ENCODE results near the gene CIPC. TPM values are rescaled to one million over a fixed set of nuclear protein-coding genes. Genes with fewer than 3 reads are reported as not detected.

Gene CIPC
- total and polyA plus RNA-seq, 2 of the 13 experiments (the other 11 are each of a cell fraction or from before 2014, with no cell fraction given), result 7.6 to 13.9 TPM

DNA sequence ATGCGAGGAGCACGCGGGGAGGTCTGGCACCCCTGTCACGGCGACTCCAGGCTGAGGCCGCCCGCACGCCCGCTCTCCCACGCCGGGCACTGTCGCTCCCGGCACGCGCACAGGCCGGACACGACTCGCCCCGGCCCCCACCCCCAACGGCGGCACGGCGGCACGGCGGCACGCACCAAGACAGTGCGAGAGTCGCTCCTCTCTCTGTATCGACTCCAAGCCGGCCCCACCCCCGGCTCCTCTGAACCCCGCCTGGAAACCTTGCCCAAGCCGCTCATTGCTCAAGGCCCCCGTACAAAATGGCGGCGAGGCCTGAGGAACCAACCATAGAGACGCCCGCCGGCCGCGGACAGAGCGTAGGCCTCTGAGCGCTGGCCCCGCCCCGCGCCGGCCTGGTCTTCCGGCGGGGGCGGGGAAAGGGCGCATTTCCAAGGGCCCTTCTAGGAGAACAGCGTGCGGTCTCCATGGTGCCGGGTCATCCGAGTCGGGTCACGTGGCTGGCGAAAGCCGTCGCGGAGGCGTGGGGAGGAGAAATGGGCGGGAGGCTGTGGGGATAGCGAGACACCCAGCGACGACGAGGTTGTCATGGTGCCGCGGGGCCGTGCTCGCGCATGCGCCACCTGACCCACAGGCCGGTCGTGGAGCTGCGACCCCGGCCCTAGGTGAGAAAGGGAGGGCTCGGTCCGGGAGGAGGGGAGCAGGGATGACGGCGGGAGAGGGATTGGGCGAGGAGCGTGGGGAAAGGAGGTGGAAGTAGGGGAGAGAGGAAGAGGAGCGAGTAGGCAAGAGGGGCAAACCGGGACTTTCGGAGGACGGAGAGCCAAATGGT lies at the start of gene CIPC (continued):
- TF ChIP-seq ZBTB49 (CRISPR knock-in tag; IDR thresholded peaks at IDR 0.05; ENCODE audit: borderline replicate concordance) (no peak), FOXP1 (IDR thresholded peaks at IDR 0.05) (no peak), FOXP1 (CRISPR knock-in tag; IDR thresholded peaks at IDR 0.05) (no peak), ISL2 (CRISPR knock-in tag; IDR thresholded peaks at IDR 0.05) (no peak), TEAD2 (CRISPR knock-in tag; IDR thresholded peaks at IDR 0.05) (no peak), ZNF784 (CRISPR knock-in tag; IDR thresholded peaks at IDR 0.05; ENCODE audit: borderline replicate concordance) (no peak; the same call in 1 of the 2 replicates), TOPORS (CRISPR knock-in tag; IDR thresholded peaks at IDR 0.05) (no peak), POGZ (CRISPR knock-in tag; IDR thresholded peaks at IDR 0.05) (peak; percentile 82), ZMYM4 (CRISPR knock-in tag; IDR thresholded peaks at IDR 0.05) (peak; percentile 71; the same call in 1 of the 2 replicates)
- TF ChIP-seq, protein P1, sequence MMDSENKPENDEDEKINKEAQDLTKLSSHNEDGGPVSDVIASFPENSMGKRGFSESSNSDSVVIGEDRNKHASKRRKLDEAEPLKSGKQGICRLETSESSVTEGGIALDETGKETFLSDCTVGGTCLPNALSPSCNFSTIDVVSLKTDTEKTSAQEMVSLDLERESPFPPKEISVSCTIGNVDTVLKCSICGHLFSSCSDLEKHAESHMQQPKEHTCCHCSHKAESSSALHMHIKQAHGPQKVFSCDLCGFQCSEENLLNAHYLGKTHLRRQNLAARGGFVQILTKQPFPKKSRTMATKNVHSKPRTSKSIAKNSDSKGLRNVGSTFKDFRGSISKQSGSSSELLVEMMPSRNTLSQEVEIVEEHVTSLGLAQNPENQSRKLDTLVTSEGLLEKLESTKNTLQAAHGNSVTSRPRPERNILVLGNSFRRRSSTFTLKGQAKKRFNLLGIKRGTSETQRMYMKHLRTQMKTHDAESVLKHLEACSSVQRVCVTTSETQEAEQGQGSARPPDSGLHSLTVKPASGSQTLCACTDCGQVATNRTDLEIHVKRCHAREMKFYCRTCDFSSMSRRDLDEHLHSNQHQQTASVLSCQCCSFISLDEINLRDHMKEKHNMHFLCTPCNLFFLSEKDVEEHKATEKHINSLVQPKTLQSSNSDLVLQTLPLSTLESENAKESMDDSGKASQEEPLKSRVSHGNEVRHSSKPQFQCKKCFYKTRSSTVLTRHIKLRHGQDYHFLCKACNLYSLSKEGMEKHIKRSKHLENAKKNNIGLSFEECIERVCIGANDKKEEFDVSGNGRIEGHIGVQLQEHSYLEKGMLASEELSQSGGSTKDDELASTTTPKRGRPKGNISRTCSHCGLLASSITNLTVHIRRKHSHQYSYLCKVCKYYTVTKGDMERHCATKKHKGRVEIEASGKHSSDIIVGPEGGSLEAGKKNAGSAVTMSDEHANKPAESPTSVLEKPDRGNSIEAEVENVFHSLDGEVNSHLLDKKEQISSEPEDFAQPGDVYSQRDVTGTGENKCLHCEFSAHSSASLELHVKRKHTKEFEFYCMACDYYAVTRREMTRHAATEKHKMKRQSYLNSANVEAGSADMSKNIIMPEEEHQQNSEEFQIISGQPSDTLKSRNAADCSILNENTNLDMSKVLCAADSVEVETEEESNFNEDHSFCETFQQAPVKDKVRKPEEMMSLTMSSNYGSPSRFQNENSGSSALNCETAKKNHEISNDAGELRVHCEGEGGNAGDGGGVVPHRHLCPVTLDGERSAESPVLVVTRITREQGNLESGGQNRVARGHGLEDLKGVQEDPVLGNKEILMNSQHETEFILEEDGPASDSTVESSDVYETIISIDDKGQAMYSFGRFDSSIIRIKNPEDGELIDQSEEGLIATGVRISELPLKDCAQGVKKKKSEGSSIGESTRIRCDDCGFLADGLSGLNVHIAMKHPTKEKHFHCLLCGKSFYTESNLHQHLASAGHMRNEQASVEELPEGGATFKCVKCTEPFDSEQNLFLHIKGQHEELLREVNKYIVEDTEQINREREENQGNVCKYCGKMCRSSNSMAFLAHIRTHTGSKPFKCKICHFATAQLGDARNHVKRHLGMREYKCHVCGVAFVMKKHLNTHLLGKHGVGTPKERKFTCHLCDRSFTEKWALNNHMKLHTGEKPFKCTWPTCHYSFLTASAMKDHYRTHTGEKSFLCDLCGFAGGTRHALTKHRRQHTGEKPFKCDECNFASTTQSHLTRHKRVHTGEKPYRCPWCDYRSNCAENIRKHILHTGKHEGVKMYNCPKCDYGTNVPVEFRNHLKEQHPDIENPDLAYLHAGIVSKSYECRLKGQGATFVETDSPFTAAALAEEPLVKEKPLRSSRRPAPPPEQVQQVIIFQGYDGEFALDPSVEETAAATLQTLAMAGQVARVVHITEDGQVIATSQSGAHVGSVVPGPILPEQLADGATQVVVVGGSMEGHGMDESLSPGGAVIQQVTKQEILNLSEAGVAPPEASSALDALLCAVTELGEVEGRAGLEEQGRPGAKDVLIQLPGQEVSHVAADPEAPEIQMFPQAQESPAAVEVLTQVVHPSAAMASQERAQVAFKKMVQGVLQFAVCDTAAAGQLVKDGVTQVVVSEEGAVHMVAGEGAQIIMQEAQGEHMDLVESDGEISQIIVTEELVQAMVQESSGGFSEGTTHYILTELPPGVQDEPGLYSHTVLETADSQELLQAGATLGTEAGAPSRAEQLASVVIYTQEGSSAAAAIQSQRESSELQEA (CRISPR knock-in tag; IDR thresholded peaks at IDR 0.05; ENCODE audit: not compliant biosample characterization), result peak; percentile 14
- TF ChIP-seq, protein P2, sequence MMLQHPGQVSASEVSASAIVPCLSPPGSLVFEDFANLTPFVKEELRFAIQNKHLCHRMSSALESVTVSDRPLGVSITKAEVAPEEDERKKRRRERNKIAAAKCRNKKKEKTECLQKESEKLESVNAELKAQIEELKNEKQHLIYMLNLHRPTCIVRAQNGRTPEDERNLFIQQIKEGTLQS (CRISPR knock-in tag; IDR thresholded peaks at IDR 0.05), result no peak
- TF ChIP-seq, protein P3, sequence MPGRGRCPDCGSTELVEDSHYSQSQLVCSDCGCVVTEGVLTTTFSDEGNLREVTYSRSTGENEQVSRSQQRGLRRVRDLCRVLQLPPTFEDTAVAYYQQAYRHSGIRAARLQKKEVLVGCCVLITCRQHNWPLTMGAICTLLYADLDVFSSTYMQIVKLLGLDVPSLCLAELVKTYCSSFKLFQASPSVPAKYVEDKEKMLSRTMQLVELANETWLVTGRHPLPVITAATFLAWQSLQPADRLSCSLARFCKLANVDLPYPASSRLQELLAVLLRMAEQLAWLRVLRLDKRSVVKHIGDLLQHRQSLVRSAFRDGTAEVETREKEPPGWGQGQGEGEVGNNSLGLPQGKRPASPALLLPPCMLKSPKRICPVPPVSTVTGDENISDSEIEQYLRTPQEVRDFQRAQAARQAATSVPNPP (CRISPR knock-in tag; IDR thresholded peaks at IDR 0.05), result no peak
- TF ChIP-seq, protein P4, sequence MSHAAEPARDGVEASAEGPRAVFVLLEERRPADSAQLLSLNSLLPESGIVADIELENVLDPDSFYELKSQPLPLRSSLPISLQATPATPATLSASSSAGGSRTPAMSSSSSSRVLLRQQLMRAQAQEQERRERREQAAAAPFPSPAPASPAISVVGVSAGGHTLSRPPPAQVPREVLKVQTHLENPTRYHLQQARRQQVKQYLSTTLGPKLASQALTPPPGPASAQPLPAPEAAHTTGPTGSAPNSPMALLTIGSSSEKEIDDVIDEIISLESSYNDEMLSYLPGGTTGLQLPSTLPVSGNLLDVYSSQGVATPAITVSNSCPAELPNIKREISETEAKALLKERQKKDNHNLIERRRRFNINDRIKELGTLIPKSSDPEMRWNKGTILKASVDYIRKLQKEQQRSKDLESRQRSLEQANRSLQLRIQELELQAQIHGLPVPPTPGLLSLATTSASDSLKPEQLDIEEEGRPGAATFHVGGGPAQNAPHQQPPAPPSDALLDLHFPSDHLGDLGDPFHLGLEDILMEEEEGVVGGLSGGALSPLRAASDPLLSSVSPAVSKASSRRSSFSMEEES (CRISPR knock-in tag; IDR thresholded peaks at IDR 0.05), result peak; percentile 86
- TF ChIP-seq, protein P5, sequence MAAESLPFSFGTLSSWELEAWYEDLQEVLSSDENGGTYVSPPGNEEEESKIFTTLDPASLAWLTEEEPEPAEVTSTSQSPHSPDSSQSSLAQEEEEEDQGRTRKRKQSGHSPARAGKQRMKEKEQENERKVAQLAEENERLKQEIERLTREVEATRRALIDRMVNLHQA (CRISPR knock-in tag; IDR thresholded peaks at IDR 0.05), result no peak
